SK-N-DZ (cell line): ENCODE measurements around the gene DNPEP.

Experiments used
- small RNA-seq, 2 experiments: library from RNA; depleted of rRNA; stranded (forward); fragments of <200 nt; gene quantifications; one replicate each; pipeline ENCODE3, GENCODE V24; 2014

Gene DNPEP

Small RNA genes lying within 50 kb of the gene (small RNA-seq; reads per million reads assigned to genes)
- 0 reads per million in 2 experiments for gene AC053503.3
